NCI-H187 treated with DMSO at 0.1 percent for 48 hours (cell line): ENCODE data around the gene PAOX.
"Not testable (repeated sequence)": the region's sequence is repeated elsewhere in the genome, so short reads cannot be mapped to it uniquely, and the experiment has no call there.

Experiments
- DNase-seq: peaks from one replicate; lab custom pipeline; 2025; lab: John Stamatoyannopoulos, UW

PAOX gene

GRCh38 chr10:133405844-133406527, 26.9 kb downstream of the PAOX start:
- DNase-seq: no peak

DNA sequence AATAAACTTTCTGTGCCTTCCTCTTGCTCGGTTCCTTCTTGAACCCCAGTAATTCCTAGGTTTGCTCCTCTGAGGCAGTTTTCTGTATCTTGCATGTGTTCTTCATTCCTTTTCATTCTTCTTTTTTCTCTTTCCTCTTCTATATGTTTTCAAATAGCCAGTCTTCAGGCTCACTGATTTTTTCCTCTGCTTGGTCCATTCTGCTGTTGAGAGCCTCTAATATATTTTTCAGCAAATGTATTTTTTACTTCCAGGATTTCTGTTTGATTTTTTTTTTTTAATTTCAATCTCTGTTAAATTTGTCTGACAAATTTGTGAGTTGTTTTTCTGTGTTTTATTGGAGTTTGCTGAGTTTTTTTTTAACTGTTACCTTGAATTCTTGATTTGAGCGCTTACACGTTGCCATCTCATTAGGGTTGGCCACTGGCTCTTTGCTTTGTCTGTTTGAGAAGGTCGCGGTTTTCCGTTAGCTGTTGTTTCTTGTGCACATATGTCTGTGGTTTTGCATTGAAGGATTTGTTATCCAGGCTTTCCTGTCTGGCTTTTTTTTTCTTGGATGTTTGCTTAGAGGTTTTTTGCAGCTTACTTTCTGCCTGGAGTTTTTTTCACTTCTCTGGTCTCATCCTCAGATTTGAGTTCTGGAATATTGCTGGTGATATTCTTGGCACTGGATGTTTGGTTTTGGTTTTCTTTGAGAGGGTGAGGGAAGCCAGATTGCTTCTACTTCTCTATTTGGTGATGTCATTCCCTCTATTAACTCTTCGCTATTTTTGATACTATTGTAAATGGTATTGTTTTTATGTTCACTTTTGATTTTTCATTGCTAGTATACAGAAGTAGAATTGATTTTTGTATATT, 32.7 kb downstream of the PAOX start:
- DNase-seq: no peak

GRCh38 chr10:133412381-133412711, 33.3 kb downstream of the PAOX start:
- DNase-seq: no peak

GRCh38 chr10:133414401-133414800, 35.3 kb downstream of the PAOX start:
- not testable (repeated sequence) for DNase-seq

DNA sequence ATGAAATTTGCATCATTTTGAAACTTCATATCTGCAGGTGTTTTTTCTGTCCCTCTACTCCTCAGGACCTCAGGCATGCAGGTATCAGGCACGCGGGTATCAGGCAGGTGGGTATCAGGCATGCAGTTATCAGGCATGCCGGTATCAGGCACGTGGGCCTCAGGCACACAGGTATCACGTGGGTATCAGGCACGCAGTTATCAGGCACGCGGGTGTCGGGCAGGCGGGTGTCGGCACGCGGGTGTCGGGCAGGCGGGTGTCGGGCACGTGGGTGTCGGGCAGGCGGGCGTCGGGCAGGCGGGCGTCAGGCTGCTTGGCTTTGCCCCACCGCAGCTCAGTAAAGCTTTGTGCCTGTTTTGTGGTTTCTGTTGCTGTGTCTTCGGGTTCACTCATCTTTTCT, 36.7 kb downstream of the PAOX start:
- no peak for DNase-seq

DNA sequence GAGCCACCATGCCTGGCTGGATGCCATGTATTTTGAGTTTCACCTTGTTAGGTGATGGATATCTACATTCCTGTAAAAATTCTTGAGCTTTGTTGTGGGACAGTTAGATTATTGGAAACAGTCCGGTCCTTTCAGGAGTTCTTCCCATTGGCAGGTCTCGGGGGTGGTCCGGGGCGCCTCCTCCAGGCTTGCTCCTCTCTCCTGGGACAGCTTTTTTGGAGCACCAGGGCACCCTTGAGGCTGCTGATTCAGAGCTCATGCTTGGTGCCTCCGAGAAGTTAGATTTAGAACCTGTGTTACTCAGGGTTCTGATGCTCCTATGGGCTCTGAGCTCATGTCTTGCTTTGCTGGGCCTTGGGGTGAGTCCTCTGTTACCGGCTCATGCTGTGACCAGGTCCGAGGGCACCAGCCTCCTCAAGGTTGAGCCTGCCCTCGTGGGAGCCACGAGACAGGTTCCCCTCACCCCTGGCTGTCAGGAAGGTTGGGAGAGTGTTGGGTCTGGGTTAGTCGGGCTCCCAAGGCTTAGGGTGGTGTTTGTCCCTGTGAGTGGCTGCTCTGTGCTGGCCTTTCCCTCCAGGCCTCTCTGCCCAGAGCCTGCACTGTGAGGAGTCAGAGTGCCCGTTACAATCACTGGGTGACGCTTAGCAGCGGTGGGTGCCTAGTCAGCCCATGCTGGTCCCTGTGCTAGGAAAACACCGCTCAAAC, 39.4 kb downstream of the PAOX start:
- no peak for DNase-seq

GRCh38 chr10:133419211-133419950, 40.3 kb downstream of the PAOX start:
- no peak for DNase-seq

GRCh38 chr10:133420028-133420427, 41.0 kb downstream of the PAOX start:
- DNase-seq: no peak

GRCh38 chr10:133420579-133420978, 41.5 kb downstream of the PAOX start:
- no peak for DNase-seq

- no peak for DNase-seq
These were observed 42.5 kb downstream of the PAOX start for GRCh38 chr10:133421336-133422222.

GRCh38 chr10:133422223-133422806, 43.3 kb downstream of the PAOX start:
- no peak for DNase-seq

DNA sequence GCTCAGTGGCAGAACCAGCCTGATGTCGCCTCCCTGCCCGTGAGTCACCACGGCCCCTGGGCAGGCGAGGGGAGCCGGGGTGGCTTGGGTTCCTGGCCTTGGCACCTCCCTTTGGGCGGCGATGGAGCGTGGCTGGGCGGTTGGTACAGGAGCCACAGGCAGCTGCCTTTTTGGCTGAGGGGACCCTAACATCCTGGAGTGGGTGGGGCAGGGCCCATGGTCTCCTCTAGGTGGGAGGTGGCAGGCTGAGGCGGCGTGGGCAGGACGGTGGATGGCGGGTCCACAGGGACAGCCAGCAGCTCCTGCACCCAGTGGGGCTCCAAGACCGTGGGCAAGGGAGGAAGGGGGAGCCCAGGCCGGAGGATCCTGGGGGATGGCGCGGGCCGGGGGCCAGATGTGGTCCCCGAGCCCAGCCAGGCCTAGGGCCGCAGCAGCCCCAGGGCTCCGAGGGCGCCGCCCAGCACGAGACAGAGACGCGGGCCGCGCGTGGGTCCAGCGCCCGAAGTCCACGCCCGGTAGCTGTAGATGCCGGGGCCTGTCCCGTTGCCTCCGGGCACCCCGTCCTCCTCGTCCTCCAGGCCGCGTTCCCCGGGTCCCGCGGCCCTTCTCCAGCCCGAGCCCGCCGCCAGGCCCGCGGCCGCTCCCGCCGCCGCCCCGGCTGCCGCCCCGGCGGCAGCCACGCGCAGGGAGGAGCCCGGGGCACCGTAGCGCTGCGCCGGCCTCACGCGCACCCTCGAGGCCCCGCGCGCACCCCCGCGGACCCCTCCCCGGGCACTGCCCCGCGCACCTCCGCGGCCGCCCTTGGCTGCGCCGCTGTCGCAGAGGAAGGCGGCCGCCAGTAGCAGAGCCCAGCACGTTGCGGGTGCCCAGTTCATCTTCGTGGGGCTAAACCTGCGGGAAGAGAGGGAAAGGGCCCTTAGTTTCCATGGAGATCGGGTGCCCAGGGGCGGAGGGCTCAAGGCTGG, 44.0 kb downstream of the PAOX start:
- no peak for DNase-seq

- not testable (repeated sequence) for DNase-seq
These were observed 45.0 kb downstream of the PAOX start for GRCh38 chr10:133424102-133424501.

DNA sequence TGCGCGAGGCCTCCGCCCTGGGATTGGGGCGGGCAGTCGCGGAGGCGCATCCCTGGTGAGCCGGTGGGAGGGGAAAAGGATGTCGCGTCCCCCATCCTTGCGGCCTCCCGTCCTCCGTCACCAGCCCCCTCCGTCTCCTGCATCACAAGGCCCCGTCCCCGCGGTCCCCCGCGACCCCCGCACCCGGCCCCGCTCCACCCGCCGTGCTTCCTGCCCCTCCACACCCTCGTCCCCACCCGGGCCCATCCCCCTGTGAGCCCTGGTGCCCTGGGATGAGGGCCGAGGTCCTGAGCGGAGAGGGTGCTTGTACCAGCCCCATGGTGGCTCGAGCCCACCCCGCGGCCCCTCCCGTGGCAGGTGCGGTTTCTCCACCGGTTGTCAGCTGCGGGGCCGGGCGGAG, 45.5 kb downstream of the PAOX start, which contains the start of gene SPRN:
Gene SPRN, minus strand, starts transcription at position 25 of the 400 bp plus-strand sequence. CDS start 944 bp downstream, outside the sequence.
- not testable (repeated sequence) for DNase-seq

DNA sequence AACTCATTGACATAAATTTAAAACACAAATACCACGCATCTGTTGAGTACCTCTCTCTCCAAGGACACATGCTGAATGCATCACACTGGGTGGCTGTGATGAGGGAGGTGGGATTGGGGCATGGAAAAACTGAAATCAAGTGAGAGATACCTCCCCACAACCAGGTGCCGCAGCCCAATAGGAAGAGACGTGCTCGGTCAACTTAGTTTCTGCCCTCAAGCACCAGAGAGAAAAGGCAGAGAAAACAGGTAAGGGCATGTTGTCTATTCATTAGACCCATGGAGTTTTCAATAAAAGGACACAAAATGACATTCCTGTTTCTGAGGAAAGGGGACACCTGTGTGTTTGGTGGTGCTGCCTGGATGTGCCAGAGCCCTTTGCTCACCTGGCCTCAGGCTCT, 50.5 kb downstream of the PAOX start:
- DNase-seq: not testable (repeated sequence)

- not testable (repeated sequence) for DNase-seq
These were observed 53.0 kb downstream of the PAOX start for GRCh38 chr10:133431888-133432613.

GRCh38 chr10:133432789-133433188, 53.7 kb downstream of the PAOX start:
- DNase-seq: not testable (repeated sequence)

DNA sequence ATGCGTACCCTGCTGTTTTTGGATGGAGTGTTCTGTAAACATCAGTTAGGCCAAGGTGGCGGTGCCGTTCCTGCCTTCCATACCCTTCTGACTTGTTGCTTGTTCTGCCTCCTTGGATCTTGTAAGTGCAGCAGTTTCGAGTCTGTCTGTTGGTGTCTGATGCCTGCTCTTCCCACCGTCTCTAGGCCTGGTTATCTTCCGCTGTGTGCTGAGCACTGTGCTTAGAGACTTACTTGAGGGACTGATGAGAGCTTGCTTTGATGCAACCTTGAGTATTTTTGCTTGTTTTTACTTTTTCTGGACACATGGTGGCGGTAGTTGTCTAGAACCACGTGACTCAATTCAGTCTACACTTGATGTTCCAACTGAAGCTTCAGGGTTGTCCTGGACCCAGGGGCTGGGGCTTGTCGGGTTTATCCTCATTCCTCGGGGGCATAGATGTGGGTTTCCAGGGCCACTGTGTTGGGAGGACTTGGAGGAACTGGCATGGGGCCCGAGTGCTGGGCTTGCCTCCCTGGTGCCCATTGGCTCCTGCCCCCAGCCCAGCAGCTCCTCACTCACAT, 59.7 kb downstream of the PAOX start:
- no peak for DNase-seq
